ENCODE results near the gene LAMTOR3.

DNA sequence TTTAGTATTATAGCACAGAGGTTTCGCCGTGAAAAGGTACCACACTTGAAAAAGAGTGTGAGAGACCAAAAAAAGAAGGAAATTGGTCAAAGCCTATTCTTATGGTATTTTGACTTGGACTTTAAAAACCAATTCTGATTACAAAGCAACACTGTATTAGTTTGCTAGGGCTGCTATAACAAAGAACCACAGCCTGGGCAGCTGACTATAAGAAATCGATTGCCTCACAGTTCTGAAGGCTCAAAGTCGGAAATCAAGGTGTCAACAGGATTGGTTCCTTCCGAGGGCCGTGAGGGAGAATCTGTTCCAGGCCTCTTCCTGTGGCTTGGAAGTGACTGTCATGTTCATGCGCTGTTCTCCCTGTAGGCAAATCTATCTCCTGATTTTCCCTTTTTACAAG lies 59.7 kb downstream of the LAMTOR3 start:
- no peak for TF ChIP-seq POLR2A (IDR thresholded peaks at IDR 0.05)
- TF ChIP-seq, protein P1, sequence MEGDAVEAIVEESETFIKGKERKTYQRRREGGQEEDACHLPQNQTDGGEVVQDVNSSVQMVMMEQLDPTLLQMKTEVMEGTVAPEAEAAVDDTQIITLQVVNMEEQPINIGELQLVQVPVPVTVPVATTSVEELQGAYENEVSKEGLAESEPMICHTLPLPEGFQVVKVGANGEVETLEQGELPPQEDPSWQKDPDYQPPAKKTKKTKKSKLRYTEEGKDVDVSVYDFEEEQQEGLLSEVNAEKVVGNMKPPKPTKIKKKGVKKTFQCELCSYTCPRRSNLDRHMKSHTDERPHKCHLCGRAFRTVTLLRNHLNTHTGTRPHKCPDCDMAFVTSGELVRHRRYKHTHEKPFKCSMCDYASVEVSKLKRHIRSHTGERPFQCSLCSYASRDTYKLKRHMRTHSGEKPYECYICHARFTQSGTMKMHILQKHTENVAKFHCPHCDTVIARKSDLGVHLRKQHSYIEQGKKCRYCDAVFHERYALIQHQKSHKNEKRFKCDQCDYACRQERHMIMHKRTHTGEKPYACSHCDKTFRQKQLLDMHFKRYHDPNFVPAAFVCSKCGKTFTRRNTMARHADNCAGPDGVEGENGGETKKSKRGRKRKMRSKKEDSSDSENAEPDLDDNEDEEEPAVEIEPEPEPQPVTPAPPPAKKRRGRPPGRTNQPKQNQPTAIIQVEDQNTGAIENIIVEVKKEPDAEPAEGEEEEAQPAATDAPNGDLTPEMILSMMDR (IDR thresholded peaks at IDR 0.05) = no peak

All from lower leg skin (tissue), 3 donors.